ENCODE data around the gene ASIC3.
"Not testable (repeated sequence)": the region's sequence is repeated elsewhere in the genome, so short reads cannot be mapped to it uniquely, and the experiment has no call there.

The ASIC3 gene

GRCh38 chr7:151047976-151048815, at the start of gene ASIC3:
TSS of gene ASIC3 (plus strand) at chr7:151048531. CDS start at chr7:151048886, 355 bp downstream.
- in situ Hi-C loops (cut with MboI; ENCODE audit: low sequenced_read_pairs) = no loop called here

GRCh38 chr7:150999001-150999400, 49.3 kb upstream of the ASIC3 start:
- in situ Hi-C loops (cut with MboI; ENCODE audit: low sequenced_read_pairs) = no loop called here

GRCh38 chr7:150999497-151000230, 48.7 kb upstream of the ASIC3 start:
- in situ Hi-C loops (cut with MboI; ENCODE audit: low sequenced_read_pairs) = no loop called here

GRCh38 chr7:151000897-151001495, 47.3 kb upstream of the ASIC3 start:
- in situ Hi-C loops (cut with MboI; ENCODE audit: low sequenced_read_pairs) = no loop called here

- in situ Hi-C loops (cut with MboI; ENCODE audit: low sequenced_read_pairs) = no loop called here
Measured at GRCh38 chr7:151001546-151001945, 46.8 kb upstream of the ASIC3 start.

DNA sequence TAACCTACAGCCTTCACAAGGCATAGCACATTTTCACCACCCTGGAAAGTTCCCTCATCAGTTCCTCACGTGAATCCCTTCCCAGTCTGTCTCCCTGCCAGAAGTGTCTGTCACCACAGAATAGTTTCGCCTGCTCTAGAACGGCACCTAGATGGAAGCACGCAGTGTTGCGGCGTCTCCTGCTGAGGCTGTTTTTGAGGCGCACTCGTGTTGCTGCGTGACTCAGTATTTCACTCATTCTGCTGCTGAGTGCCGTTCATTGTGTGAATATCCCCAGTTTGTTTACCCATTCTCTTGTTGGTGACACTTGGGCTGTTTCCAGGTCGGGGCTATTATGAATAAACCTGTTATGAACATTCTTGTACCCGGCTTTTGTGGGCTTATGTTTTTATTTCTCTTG, 44.8 kb upstream of the ASIC3 start:
- in situ Hi-C loops (cut with MboI; ENCODE audit: low sequenced_read_pairs) = no loop called here

GRCh38 chr7:151005566-151005965, 42.8 kb upstream of the ASIC3 start:
- in situ Hi-C loops (cut with MboI; ENCODE audit: low sequenced_read_pairs) = no loop called here

DNA sequence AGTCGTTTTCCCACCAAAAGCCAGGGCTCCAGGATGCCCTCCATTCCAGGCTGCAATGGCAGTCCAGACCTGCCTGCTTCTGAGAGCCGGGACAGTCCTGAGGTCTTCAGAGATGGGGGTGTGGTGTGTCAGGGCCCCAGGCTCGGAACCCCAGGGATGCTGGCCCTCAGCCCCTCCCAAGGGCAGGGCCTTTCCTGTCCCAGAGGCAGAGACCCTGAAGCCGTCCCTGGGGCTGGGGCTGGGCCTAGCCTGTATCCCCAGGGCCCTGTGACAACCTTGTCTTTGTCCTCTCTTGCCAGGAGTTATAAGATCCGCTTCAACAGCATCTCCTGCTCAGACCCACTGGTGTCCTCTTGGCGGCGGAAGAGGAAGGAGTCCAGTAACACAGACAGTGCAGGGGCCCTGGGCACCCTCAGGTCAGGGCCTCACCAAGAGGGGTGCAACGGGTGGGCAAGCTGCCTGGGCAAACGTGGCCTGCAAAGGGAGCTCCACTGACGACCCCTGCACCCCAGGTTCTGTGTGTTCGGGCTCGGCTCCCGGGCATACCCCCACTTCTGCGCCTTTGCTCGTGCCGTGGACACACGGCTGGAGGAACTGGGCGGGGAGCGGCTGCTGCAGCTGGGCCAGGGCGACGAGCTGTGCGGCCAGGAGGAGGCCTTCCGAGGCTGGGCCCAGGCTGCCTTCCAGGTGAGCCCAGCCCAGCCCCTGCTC, 41.6 kb upstream of the ASIC3 start:
- in situ Hi-C loops (cut with MboI; ENCODE audit: low sequenced_read_pairs) = no loop called here

GRCh38 chr7:151007469-151007898, 40.8 kb upstream of the ASIC3 start:
- in situ Hi-C loops (cut with MboI; ENCODE audit: low sequenced_read_pairs) = no loop called here

GRCh38 chr7:151008143-151008510, 40.2 kb upstream of the ASIC3 start:
- in situ Hi-C loops (cut with MboI; ENCODE audit: low sequenced_read_pairs) = no loop called here

DNA sequence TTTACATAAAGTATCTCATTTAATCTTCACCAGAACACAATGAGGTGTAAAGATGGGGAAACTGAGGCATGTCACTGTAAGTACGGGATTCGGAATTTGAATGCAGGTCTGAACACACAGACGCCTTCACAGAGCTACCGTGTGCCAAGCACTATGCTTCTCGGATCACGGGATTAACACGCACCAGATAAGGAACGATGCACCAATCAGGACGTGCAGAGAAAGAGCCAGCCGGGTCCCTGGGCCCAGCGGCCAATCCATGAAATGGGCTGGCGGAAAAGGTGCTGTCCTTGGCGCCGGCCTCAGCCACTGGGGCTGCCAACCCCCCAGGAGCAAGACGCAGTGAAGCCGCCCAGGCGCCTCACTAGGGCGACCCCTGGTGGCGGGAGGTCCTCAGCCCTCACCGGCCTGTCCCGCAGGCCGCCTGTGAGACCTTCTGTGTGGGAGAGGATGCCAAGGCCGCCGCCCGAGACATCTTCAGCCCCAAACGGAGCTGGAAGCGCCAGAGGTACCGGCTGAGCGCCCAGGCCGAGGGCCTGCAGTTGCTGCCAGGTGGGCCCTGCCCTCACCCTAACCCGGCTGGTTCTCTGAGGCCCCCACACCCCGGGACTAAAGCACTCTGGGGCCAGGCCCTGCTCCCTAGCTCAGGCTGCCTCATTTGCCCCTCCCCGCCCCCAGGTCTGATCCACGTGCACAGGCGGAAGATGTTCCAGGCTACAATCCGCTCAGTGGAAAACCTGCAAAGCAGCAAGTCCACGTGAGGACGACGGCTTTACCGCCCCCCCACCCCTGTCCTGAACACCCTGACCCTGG, 39.6 kb upstream of the ASIC3 start:
- in situ Hi-C loops (cut with MboI; ENCODE audit: low sequenced_read_pairs) = no loop called here

GRCh38 chr7:151009327-151010036, 38.8 kb upstream of the ASIC3 start:
- in situ Hi-C loops (cut with MboI; ENCODE audit: low sequenced_read_pairs) = no loop called here

- in situ Hi-C loops (cut with MboI; ENCODE audit: low sequenced_read_pairs) = no loop called here
Measured at GRCh38 chr7:151010037-151010306, 38.4 kb upstream of the ASIC3 start.

- in situ Hi-C loops (cut with MboI; ENCODE audit: low sequenced_read_pairs) = no loop called here
Measured at GRCh38 chr7:151010307-151011096, 37.8 kb upstream of the ASIC3 start.

- in situ Hi-C loops (cut with MboI; ENCODE audit: low sequenced_read_pairs) = no loop called here
Measured at GRCh38 chr7:151011097-151011409, 37.3 kb upstream of the ASIC3 start.

DNA sequence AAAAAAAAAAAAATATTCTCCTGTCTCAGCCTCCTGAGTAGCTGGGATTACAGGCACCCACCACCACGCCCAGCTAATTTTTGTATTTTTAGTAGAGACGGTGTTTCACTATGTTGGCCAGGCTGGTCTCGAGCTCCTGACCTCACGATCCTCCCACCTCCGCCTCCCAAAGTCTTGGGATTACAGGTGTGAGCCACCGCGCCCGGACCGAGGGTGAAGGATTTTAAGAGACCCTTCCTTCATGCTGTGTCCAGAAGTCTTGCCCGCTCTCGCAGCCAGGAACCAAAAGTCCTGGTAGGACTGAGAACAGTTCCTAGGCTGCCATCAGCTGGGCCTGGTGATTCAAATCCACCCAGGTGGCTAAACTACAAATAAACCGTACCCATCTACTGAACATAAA, 36.7 kb upstream of the ASIC3 start:
- in situ Hi-C loops (cut with MboI; ENCODE audit: low sequenced_read_pairs) = not testable (repeated sequence)

GRCh38 chr7:151012031-151012692, 36.2 kb upstream of the ASIC3 start:
- in situ Hi-C loops (cut with MboI; ENCODE audit: low sequenced_read_pairs) = no loop called here

GRCh38 chr7:151012911-151013347, 35.4 kb upstream of the ASIC3 start:
- in situ Hi-C loops (cut with MboI; ENCODE audit: low sequenced_read_pairs) = no loop called here

- in situ Hi-C loops (cut with MboI; ENCODE audit: low sequenced_read_pairs) = no loop called here
Measured at GRCh38 chr7:151013356-151013732, 35.0 kb upstream of the ASIC3 start.

Measured in hTERT RPE-1 (cell line).